SK-N-SH (cell line): Measurements from ENCODE around the gene IL22RA1.

Experiments used
- CTCF ChIP-seq: fragments of 200-600 bp; sonication (generic); IDR thresholded peaks from 2 replicates; pipeline ENCODE4 v1.6.1; 2017; ENCODE audit warnings: antibody characterized with exemption, mild to moderate bottlenecking, moderate library complexity
- EZH2phosphoT487 ChIP-seq: fragments of 200-600 bp; sonication (generic); IDR thresholded peaks from 2 replicates; pipeline ENCODE4 v1.6.1; 2017; ENCODE audit warnings: low read depth, mixed run types, mild to moderate bottlenecking, antibody characterized with exemption, moderate library complexity, borderline replicate concordance
- FOXM1 ChIP-seq: IDR thresholded peaks from 2 replicates; pipeline ENCODE4 v1.4.0; 2012; ENCODE audit warnings: low read depth, mild to moderate bottlenecking
- MAX ChIP-seq: IDR thresholded peaks from 2 replicates; pipeline ENCODE4 v1.4.0; 2012; ENCODE audit warnings: low read depth
- REST ChIP-seq: IDR thresholded peaks from 2 replicates; pipeline ENCODE4 v1.6.1; 2012; ENCODE audit warnings: mild to moderate bottlenecking, low read depth, low read length, moderate library complexity

GRCh38 chr1:24127801-24128363, 15.1 kb downstream of the IL22RA1 start:
- TF ChIP-seq EZH2phosphoT487 (no peak), CTCF (no peak), FOXM1 (no peak), REST (0 out of 2 replicates have a peak, but pooled peaks have one; percentile 40), MAX (no peak)
